HG03159 (cell line): ENCODE results near the gene LIN7B.

Experiments used
- ATAC-seq: cut with Tn5 transposase; IDR thresholded peaks from one replicate; pipeline ENCODE4 v1.9.1; 2021; ENCODE audit warnings: mild to moderate bottlenecking, moderate library complexity; ENCODE audit not compliant: unreplicated experiment

The LIN7B gene

GRCh38 chr19:49160450-49161189 lies 46.5 kb downstream of the LIN7B start:
- ATAC-seq = no peak

DNA sequence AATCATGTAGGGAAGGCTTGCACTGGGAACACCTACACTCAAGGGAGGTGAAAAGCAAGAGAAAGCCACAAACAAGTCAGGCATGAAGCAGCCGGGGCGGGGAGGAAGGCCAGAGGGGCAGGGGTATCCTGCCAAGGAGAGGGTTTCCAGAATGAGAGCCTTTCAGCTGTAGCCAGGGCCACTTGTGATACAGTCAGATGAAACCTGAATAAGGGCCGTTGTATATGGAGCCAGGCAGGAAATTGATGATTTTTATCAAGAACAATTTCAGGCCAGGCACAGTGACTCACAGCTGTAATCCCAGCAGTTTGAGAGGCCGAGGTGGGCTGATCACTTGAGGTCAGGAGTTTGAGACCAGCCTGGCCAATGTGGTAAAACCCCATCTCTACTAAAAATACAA lies 47.8 kb downstream of the LIN7B start:
- ATAC-seq = no peak

DNA sequence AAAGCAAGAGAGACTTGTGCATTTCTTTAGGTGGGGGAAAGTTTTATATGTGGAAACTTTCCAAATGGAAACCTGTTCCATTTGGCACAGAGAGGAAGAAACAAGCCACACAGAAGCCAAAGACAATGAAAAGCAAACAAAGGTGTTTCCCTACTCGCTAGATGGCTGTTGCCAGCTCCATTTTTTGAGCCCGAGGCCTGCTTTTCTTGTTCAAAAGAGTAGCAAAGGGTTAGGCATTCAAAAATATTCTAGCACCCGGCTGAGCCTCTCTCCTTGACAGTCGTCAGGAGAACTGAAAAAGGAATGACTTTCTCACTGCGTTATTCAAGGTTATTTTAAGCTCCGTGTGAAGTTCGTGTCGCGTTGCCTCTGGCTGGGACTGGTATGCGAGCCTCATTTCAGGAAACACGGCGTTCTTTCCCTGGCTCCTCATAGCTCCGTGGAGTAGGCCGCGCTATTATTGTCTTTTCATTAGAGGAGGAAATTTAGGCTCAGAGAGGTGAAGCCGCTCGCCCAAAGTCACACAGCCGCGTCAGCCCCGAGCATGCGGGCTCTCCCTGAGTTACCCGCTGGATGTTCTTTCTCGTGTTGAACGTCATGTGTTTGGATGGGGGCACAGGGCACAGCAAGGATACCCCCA lies 51.1 kb downstream of the LIN7B start:
- ATAC-seq = no peak

DNA sequence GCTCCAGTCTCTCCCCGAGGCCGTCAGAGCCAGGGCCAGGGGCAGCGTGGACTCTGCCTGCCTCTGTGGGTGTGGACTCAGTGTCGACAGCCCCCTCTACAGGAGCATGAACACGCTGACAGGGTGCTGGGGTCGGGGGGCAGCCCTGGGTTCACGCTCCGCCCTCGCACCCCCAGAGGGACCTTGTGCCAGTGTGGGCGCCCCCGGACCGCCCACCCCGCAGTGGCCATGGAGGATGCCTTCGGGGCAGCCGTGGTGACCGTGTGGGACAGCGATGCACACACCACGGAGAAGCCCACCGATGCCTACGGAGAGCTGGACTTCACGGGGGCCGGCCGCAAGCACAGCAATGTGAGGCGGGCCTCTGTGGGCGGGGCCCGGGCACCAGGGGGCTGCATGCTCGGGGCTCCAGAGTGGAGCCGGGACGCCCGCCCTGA lies 51.7 kb downstream of the LIN7B start:
- ATAC-seq = no peak

DNA sequence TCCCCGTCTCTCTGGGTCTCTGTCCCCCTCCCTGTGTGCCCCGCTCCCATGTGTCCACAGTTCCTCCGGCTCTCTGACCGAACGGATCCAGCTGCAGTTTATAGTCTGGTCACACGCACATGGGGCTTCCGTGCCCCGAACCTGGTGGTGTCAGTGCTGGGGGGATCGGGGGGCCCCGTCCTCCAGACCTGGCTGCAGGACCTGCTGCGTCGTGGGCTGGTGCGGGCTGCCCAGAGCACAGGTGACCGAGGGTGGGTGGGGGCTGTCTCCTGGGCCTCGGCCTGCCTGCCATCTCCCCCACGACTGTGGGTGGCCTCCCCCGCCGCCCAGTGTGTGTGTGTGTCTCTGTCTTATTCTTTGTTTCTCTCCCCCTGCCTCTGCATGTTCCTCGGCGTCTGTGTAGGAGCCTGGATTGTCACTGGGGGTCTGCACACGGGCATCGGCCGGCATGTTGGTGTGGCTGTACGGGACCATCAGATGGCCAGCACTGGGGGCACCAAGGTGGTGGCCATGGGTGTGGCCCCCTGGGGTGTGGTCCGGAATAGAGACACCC lies 53.8 kb downstream of the LIN7B start:
- no peak for ATAC-seq
